ENCODE measurements around the gene TBX15.

GRCh38 chr1:118928739-118929554 is 59.2 kb downstream of the TBX15 start:
- TF ChIP-seq EZH2phosphoT487 (IDR thresholded peaks at IDR 0.05; ENCODE audit: insufficient read depth, low read depth) (no peak), EZH2 (IDR thresholded peaks at IDR 0.05; ENCODE audit: insufficient read depth, poor library complexity, severe bottlenecking) (no peak)

Measured in GM23248 (cell line).